MM.1S (cell line): ENCODE results near the gene MVK.

Source experiments
- CTCF ChIP-seq: fragments of 300-600 bp; sonication (generic); IDR thresholded peaks from 2 replicates; pipeline ENCODE4 v1.5.1; 2016; ENCODE audit warnings: antibody characterized with exemption, low read length, mixed read lengths
- EZH2 ChIP-seq: fragments of 300-600 bp; sonication (generic); optimal IDR thresholded peaks from 2 replicates; pipeline ENCODE3; 2017; ENCODE audit warnings: low read depth, mild to moderate bottlenecking, antibody characterized with exemption, low read length, mixed read lengths

- no peak for TF ChIP-seq CTCF
- TF ChIP-seq EZH2 = no peak
Observed at GRCh38 chr12:109645194-109645593, 71.6 kb downstream of the MVK start.
